Measurements from ENCODE around the gene ZNF587.

DNA sequence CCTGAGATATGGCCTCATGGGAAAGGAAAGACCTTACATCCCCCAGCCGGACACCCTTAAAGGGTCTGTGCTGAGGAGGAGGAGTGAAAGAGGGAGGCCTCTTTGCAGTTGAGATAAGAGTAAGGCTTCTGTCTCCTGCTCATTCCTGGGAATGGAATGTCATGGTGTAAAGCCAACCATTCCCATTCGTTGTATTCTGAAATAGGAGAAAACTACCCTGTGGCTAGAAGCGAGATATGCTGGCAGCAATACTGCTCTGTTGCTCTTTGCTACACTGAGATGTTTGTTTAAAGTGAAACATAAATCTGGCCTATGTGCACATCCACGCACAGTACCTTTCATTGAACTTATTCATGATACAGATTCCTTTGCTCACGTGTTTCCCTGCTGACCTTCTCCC lies 20.3 kb upstream of the ZNF587 start:
- TF ChIP-seq FOXP2 (optimal IDR thresholded peaks at IDR 0.05; ENCODE audit: control extremely low read depth, extremely low read length, insufficient read depth) (no peak), POLR2AphosphoS5 (IDR thresholded peaks at IDR 0.05; ENCODE audit: borderline replicate concordance, low read depth, low read length) (no peak), EZH2 (IDR thresholded peaks at IDR 0.05) (no peak)
